Activated CD8-positive, alpha-beta T cell treated with anti-CD3 and anti-CD28 coated beads for 36 hours (primary cell): Measurements from ENCODE around the gene YTHDF1. TPM values are rescaled to one million over a fixed set of nuclear protein-coding genes. Genes with fewer than 3 reads are reported as not detected.

Source experiments
- ATAC-seq: fragments of 200-7000 bp; cut with Tn5 transposase; one replicate; pipeline ENCODE4 v1.10.0; 2021; ENCODE audit warnings: mild to moderate bottlenecking, moderate library complexity
- CTCF ChIA-PET: fragments of 350-600 bp; sonication (Branson Sonifier 250); formaldehyde crosslinking; loops from one replicate; lab custom pipeline; 2021; ENCODE audit warnings: antibody characterized with exemption; lab: Charles Lee
- POLR2A ChIA-PET: fragments of 350-600 bp; sonication (Branson Sonifier 250); formaldehyde crosslinking; loops from one replicate; lab custom pipeline; 2021; ENCODE audit warnings: antibody characterized with exemption; lab: Charles Lee
- DNase-seq: peaks from one replicate; pipeline ENCODE4 v3.0.0-alpha.2; 2020
- H3K27ac Mint-ChIP-seq: one replicate; pipeline ENCODE4 v1.8.0; 2021; ENCODE audit warnings: mild to moderate bottlenecking, mixed read lengths
- H3K27me3 Mint-ChIP-seq: one replicate; pipeline ENCODE4 v1.8.0; 2021; ENCODE audit warnings: mixed read lengths
- H3K36me3 Mint-ChIP-seq: one replicate; pipeline ENCODE4 v1.8.0; 2021; ENCODE audit warnings: low read depth, mixed read lengths
- H3K4me1 Mint-ChIP-seq: one replicate; pipeline ENCODE4 v1.8.0; 2021; ENCODE audit warnings: low read depth, mixed read lengths
- H3K4me3 Mint-ChIP-seq: one replicate; pipeline ENCODE4 v1.8.0; 2021; ENCODE audit warnings: mild to moderate bottlenecking, moderate library complexity, mixed read lengths
- H3K9me3 Mint-ChIP-seq: one replicate; pipeline ENCODE4 v1.8.0; 2021; ENCODE audit warnings: mixed read lengths
- intact Hi-C: fragments of 100-400 bp; cut with micrococcal nuclease; formaldehyde crosslinking; loops from one replicate; pipeline ENCODE4 v1.10.0; 2022
- total RNA-seq, 2 experiments: library from RNA; stranded (reverse); gene quantifications; one replicate each; pipeline ENCODE4 v1.2.3, GENCODE V29; 2021
- TF ChIP-seq, protein P1 (sequence below): fragments of 200-600 bp; IDR thresholded peaks from one replicate; pipeline ENCODE4 v1.8.0; 2022; ENCODE audit warnings: antibody characterized with exemption, mild to moderate bottlenecking

Gene YTHDF1
- total RNA-seq, 2 experiments from 2014 or later: 31.0 TPM

DNA sequence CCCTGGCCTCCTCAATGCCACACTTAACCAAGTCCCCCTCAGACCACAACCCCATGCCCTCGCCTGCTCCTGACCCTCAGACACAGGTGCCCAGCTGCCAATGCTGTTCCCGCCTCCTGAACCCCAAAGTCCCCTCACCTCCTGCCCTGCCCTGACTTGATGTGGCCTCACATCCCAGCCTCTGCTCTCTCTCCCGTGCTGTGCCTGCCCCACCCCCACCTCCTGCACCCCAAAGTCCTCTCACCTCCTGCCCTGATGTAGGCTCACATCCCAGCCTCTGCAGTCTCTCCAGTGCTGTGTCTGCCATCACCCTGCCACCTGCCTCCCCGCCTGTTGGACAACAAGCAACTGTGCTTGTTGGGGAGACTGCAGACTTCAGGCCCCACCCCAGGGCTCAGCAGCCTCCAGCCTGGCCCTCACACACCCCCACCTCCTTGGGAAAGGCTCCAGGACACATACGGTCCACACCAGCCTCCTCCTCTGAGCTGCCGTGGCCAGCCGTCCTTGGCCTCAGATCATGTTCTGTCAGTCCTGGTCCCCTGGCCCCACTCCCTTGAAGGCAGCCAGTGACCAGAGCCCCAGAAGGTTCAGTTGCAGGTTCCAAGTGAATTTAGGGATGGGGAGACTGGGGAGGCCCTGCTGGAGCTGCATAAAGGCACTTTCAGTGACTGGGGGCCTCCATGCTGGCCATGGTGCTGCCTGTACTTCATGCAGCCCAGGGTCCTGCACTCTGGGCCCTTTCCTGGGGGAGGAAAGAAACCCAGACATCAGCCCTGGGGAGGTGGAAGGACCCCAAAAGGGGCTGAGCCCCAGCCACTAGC lies 28.4 kb downstream of the YTHDF1 start:
- Mint-ChIP-seq H3K36me3 (no peaks in the 10 kb centered on the region), H3K27me3 (no peaks in the 10 kb centered on the region), H3K4me1 (no peaks in the 10 kb centered on the region), H3K27ac (no peak overlapping the region), H3K9me3 (no peaks in the 10 kb centered on the region), H3K4me3 (no peak overlapping the region)
- ATAC-seq: no peak
- TF ChIP-seq, protein P1, sequence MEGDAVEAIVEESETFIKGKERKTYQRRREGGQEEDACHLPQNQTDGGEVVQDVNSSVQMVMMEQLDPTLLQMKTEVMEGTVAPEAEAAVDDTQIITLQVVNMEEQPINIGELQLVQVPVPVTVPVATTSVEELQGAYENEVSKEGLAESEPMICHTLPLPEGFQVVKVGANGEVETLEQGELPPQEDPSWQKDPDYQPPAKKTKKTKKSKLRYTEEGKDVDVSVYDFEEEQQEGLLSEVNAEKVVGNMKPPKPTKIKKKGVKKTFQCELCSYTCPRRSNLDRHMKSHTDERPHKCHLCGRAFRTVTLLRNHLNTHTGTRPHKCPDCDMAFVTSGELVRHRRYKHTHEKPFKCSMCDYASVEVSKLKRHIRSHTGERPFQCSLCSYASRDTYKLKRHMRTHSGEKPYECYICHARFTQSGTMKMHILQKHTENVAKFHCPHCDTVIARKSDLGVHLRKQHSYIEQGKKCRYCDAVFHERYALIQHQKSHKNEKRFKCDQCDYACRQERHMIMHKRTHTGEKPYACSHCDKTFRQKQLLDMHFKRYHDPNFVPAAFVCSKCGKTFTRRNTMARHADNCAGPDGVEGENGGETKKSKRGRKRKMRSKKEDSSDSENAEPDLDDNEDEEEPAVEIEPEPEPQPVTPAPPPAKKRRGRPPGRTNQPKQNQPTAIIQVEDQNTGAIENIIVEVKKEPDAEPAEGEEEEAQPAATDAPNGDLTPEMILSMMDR: no peak
- no peak for DNase-seq
- ChIA-PET CTCF (no interaction called here), POLR2A (interaction anchor here (0.8 kb wide), 1 partner anchor 224 kb away, joined by 3 read pairs; no protein-coding TSS in a partner anchor)
- intact Hi-C loops: no loop called here

DNA sequence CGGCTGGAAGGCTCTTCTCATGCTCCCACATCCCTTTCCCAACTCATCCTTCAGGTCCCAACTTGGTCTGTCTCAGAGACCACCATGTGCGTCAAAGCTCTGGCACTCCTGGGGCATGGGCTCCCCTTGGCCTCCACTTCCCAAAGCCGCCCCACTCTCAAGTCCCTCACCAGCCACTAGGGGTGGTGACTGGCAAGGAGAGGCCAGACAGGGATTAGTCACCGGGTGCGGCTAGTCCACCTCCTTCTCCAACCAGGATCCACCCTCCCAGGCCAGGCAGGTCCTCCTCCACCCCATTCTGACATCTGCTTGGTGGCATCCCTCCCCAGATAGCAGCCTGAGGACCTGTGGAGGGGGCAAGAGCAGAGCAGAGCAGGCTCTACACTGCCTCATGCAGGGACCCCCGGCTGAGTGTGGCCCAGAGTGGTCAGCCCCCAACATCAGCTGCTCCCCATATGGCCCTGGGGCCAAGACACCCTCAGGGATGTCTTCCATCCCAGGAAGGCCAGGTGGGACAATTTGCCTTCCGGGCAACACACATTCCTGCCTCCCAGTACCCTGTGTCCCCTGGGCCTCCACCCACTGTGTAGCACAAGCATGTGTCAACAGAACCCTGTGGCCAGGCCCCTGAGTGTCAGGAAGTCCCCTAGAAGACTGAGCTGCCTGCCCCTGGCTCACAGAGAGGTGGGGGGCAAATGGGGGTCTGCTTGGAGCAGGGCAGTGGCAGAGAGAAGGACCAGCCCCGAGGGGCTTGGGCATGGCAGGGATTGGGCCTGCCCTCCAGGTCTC lies 29.2 kb downstream of the YTHDF1 start:
- intact Hi-C loops: no loop called here
- Mint-ChIP-seq H3K27me3 (peaks cover 4% of the 10 kb centered on the region), H3K27ac (no peak overlapping the region), H3K4me3 (no peak overlapping the region), H3K4me1 (no peaks in the 10 kb centered on the region), H3K9me3 (no peaks in the 10 kb centered on the region), H3K36me3 (no peaks in the 10 kb centered on the region)
- TF ChIP-seq, protein P1: no peak
- ATAC-seq (no peak), DNase-seq (no peak)
- CTCF ChIA-PET: no interaction called here
- POLR2A ChIA-PET: interaction anchor here (0.8 kb wide), 1 partner anchor 223 kb away, joined by 3 read pairs; no protein-coding TSS in a partner anchor

- ChIA-PET CTCF (no interaction called here), POLR2A (no interaction called here)
- H3K27me3 Mint-ChIP-seq: peaks cover 8% of the 10 kb centered on the region
- no peak overlapping the region for H3K27ac Mint-ChIP-seq
- TF ChIP-seq, protein P1: no peak
- no peaks in the 10 kb centered on the region for H3K9me3 Mint-ChIP-seq
- intact Hi-C loops: no loop called here
- ATAC-seq (no peak), DNase-seq (no peak)
- H3K36me3 Mint-ChIP-seq: no peaks in the 10 kb centered on the region
- H3K4me1 Mint-ChIP-seq: no peaks in the 10 kb centered on the region
- H3K4me3 Mint-ChIP-seq: no peak overlapping the region
Observed at GRCh38 chr20:63186084-63186483, 29.8 kb downstream of the YTHDF1 start.

GRCh38 chr20:63185215-63185796 lies 30.6 kb downstream of the YTHDF1 start:
- no peak for DNase-seq
- ChIA-PET CTCF (no interaction called here), POLR2A (no interaction called here)
- TF ChIP-seq, protein P1: no peak
- Mint-ChIP-seq H3K27me3 (peaks cover 12% of the 10 kb centered on the region), H3K36me3 (no peaks in the 10 kb centered on the region), H3K4me3 (no peak overlapping the region), H3K4me1 (no peaks in the 10 kb centered on the region), H3K9me3 (no peaks in the 10 kb centered on the region), H3K27ac (no peak overlapping the region)
- ATAC-seq: no peak
- intact Hi-C loops: no loop called here
